Cerebellar nuclear complex (tissue), 1 donor: Measurements from ENCODE around the gene NYNRIN.

Experiments used
- DNase-seq, 2 experiments: peaks; one replicate each; lab custom pipeline; 2025; lab: John Stamatoyannopoulos, UW

NYNRIN gene

GRCh38 chr14:24415421-24416253 lies 16.8 kb downstream of the NYNRIN start:
- no peak for DNase-seq

- DNase-seq = no peak
These were observed 17.6 kb downstream of the NYNRIN start for GRCh38 chr14:24416254-24416931.

- no peak for DNase-seq
These were observed 18.3 kb downstream of the NYNRIN start for GRCh38 chr14:24416932-24417619.

GRCh38 chr14:24417832-24418491 lies 19.2 kb downstream of the NYNRIN start:
- no peak for DNase-seq

- no peak for DNase-seq
These were observed 19.7 kb downstream of the NYNRIN start for GRCh38 chr14:24418492-24418873.

GRCh38 chr14:24422261-24422660 lies 23.5 kb downstream of the NYNRIN start:
- no peak for DNase-seq

GRCh38 chr14:24422694-24423601 lies 24.1 kb downstream of the NYNRIN start:
- DNase-seq = no peak

- peak in 1 of 2 experiments; percentile 20 for DNase-seq
These were observed 26.9 kb downstream of the NYNRIN start for GRCh38 chr14:24425704-24426103.

GRCh38 chr14:24426150-24426911 lies 27.5 kb downstream of the NYNRIN start:
- DNase-seq = no peak

GRCh38 chr14:24426912-24427536 lies 28.2 kb downstream of the NYNRIN start:
- DNase-seq = peak; percentile 92 to 93

- DNase-seq = no peak
These were observed 29.0 kb downstream of the NYNRIN start for GRCh38 chr14:24427537-24428508.

GRCh38 chr14:24428628-24429394 lies 30.0 kb downstream of the NYNRIN start:
- DNase-seq = peak; percentile 47 to 65

GRCh38 chr14:24429395-24430142 lies 30.8 kb downstream of the NYNRIN start, which contains the start of the genes CBLN3 and KHNYN:
Gene CBLN3, minus strand, starts transcription at chr14:24429668. Its CDS starts 614 bp downstream, at chr14:24429054.
Gene KHNYN, plus strand, starts transcription at chr14:24429954. Its CDS starts 777 bp downstream, at chr14:24430731.
- DNase-seq = no peak

- DNase-seq = no peak
These were observed 31.4 kb downstream of the NYNRIN start for GRCh38 chr14:24430143-24430681.

- DNase-seq = no peak
These were observed 32.1 kb downstream of the NYNRIN start for GRCh38 chr14:24430682-24431568.
